Frontal cortex (tissue), 4 donors: ENCODE results near the gene THSD7A. TPM values are rescaled to one million over a fixed set of nuclear protein-coding genes. Genes with fewer than 3 reads are reported as not detected.
A peak's percentile ranks its signal among the peaks of the same experiment; 100 is the strongest.

Source experiments
- DNase-seq, 2 donors: peaks; one replicate each; pipeline ENCODE4 v3.0.0; 2012; ENCODE audit warnings: low spot score in 2 of 2
- FAIRE-seq: peaks from 2 replicates; lab custom pipeline; 2012; peaks lifted over from hg19 to GRCh38; lab: Jason Lieb, UNC
- total RNA-seq: library from RNA; depleted of rRNA; stranded (reverse); fragments of >200 nt; gene quantifications from one replicate; pipeline ENCODE4 v1.2.3, GENCODE V29; 2014
- donor health status: control.
- donor health status: control.
- donor health status: control.

Gene THSD7A
- total RNA-seq, 1 donor from 2014 or later = 34.6 TPM

GRCh38 chr7:11754123-11754522, 77.9 kb downstream of the THSD7A start:
- FAIRE-seq = no peak
- DNase-seq = no peak

GRCh38 chr7:11753433-11753832, 78.6 kb downstream of the THSD7A start:
- DNase-seq = no peak

GRCh38 chr7:11751807-11752389, 80.1 kb downstream of the THSD7A start:
- no peak for FAIRE-seq
- no peak for DNase-seq

More at GRCh38 chr7:11753433-11753832, 78.6 kb downstream of the THSD7A start:
- no peak for FAIRE-seq

GRCh38 chr7:11751315-11751714, 80.7 kb downstream of the THSD7A start:
- FAIRE-seq (no peak), DNase-seq (no peak)

- DNase-seq = no peak
- FAIRE-seq = no peak
Observed at GRCh38 chr7:11750191-11750590, 81.8 kb downstream of the THSD7A start.

GRCh38 chr7:11749629-11750028, 82.4 kb downstream of the THSD7A start:
- no peak for DNase-seq
- FAIRE-seq = no peak

- FAIRE-seq (no peak), DNase-seq (no peak)
Observed at GRCh38 chr7:11748884-11749283, 83.1 kb downstream of the THSD7A start.

- no peak for FAIRE-seq
Observed at GRCh38 chr7:11747715-11748485, 84.1 kb downstream of the THSD7A start.

GRCh38 chr7:11746591-11746990, 85.4 kb downstream of the THSD7A start:
- DNase-seq (no peak), FAIRE-seq (no peak)

More at GRCh38 chr7:11747715-11748485, 84.1 kb downstream of the THSD7A start:
- DNase-seq = no peak

- DNase-seq (no peak), FAIRE-seq (no peak)
Observed at GRCh38 chr7:11743548-11743947, 88.5 kb downstream of the THSD7A start.

- DNase-seq (no peak), FAIRE-seq (no peak)
Observed at GRCh38 chr7:11743016-11743415, 89.0 kb downstream of the THSD7A start.

- DNase-seq (no peak), FAIRE-seq (no peak)
Observed at GRCh38 chr7:11742496-11742895, 89.5 kb downstream of the THSD7A start.

GRCh38 chr7:11737723-11738122, 94.3 kb downstream of the THSD7A start:
- DNase-seq = no peak
- no peak for FAIRE-seq

- FAIRE-seq = no peak
- no peak for DNase-seq
Observed at GRCh38 chr7:11732207-11732606, 99.8 kb downstream of the THSD7A start.

- FAIRE-seq = no peak
- DNase-seq = no peak
Observed at GRCh38 chr7:11730725-11731124, 101.3 kb downstream of the THSD7A start.

GRCh38 chr7:11727864-11728263, 104.1 kb downstream of the THSD7A start:
- no peak for DNase-seq
- FAIRE-seq = no peak

- DNase-seq = no peak
- FAIRE-seq = no peak
Observed at GRCh38 chr7:11726794-11727155, 105.2 kb downstream of the THSD7A start.

GRCh38 chr7:11726001-11726793, 105.8 kb downstream of the THSD7A start:
- DNase-seq (no peak), FAIRE-seq (peak; percentile 23)

- no peak for FAIRE-seq
- no peak for DNase-seq
Observed at GRCh38 chr7:11716185-11716584, 115.8 kb downstream of the THSD7A start.

- FAIRE-seq = no peak
Observed at GRCh38 chr7:11714676-11715075, 117.3 kb downstream of the THSD7A start.

GRCh38 chr7:11714205-11714604, 117.8 kb downstream of the THSD7A start:
- no peak for FAIRE-seq
- no peak for DNase-seq

More at GRCh38 chr7:11714676-11715075, 117.3 kb downstream of the THSD7A start:
- DNase-seq = no peak
